22Rv1 (cell line): ENCODE measurements around the gene IFI27.

Experiments
- CTCF ChIP-seq: fragments of 450-650 bp; IDR thresholded peaks from 2 replicates; pipeline ENCODE4 v1.5.1; 2017; ENCODE audit warnings: mild to moderate bottlenecking
- ZFX ChIP-seq: fragments of 450-650 bp; IDR thresholded peaks from 2 replicates; pipeline ENCODE4 v1.6.1; 2017; ENCODE audit warnings: antibody characterized with exemption, borderline replicate concordance

DNA sequence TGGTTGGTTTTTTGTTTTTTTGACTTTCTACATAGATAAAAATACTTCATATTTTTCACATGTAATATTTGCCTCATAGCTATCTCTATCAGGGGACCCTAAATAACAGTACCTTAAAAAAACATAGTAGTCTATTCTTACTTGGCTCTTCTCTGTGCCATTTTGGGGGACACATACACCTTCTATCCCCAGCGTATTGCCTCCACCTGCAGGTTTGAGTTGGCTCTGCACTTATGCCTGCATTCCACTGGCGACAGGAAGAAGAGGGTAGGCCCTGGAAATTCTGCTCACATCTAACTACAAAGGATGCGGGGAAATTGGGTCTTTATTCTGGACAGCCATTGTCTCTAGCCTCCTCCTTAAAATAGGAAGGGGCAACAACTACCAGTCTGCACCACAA, 32.7 kb downstream of the IFI27 start:
- no peak for TF ChIP-seq ZFX
- no peak for TF ChIP-seq CTCF
